ENCODE results near the gene CDIPT. TPM values are rescaled to one million over a fixed set of nuclear protein-coding genes. Genes with fewer than 3 reads are reported as not detected.
A peak's percentile ranks its signal among the peaks of the same experiment; 100 is the strongest.

CDIPT gene
- total RNA-seq, 1 donor from 2014 or later: 89.4 TPM

DNA sequence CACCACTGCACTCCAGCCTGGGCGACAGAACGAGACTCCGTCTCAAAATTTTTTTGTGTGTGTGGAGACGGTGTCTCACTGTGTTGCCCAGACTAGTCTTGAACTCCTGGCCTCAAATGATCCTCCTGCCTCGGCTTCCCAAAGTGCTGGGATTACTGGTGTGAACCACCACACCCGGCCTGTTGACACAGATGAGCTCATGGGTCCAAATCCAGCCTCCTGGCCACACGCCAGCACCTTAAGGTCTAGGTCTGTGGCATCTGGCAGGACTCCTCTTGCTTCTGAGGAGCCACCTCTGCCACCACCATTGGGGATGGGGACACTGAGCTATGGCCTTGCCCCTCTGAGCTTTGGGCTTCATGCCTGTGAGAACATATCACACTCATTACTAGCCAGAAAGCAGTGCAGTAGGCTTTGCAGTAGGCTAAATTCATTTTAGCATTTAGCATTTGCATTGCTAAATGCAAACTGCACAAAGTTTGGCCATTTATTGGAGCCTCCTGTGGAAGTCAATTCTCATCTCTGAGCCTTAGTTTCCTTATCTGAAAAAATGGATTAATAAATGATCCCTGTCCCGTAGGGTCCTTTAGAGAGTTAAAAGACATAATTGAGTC is 5.5 kb upstream of the CDIPT start:
- no peaks in the 10 kb centered on the region for H3K36me3 ChIP-seq

DNA sequence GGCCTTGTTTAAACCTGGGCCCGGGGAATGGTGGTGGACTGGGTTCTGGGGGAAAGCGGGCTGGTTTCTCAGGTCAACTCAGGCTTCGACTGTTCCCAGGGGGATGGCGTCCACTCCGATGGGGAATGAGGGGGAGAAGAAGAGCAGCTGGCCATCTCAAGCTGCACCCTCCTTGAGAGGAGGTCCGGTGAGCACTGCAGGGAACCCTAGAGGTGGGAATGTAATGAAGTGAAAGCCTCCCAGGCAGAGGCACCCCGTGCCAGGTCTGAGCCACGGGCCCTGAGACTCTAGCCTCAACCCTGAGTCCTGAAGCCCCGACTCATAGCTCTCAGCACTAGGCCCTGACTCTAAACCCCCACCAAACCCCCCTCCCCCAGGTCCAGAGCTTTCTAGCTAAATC is 1.2 kb upstream of the CDIPT start:
- H3K4me3 ChIP-seq: no peak overlapping the region
- intact Hi-C loops (cut with DNase I): no loop called here
- H3K9me3 ChIP-seq: no peaks in the 10 kb centered on the region
- H3K27me3 ChIP-seq: no peaks in the 10 kb centered on the region
- DNase-seq (ENCODE audit: extremely low spot score in 2 of 2): no peak
- H3K27ac ChIP-seq: no peak overlapping the region
- H3K36me3 ChIP-seq: peaks cover 0 to 19% of the 10 kb centered on the region in 2 donors
- peaks cover 25% of the 10 kb centered on the region for H3K4me1 ChIP-seq
- no peak for TF ChIP-seq POLR2AphosphoS5 (IDR thresholded peaks at IDR 0.05; ENCODE audit: insufficient read depth in 1 of 2, low read depth in 1 of 2)
- TF ChIP-seq, protein P1, sequence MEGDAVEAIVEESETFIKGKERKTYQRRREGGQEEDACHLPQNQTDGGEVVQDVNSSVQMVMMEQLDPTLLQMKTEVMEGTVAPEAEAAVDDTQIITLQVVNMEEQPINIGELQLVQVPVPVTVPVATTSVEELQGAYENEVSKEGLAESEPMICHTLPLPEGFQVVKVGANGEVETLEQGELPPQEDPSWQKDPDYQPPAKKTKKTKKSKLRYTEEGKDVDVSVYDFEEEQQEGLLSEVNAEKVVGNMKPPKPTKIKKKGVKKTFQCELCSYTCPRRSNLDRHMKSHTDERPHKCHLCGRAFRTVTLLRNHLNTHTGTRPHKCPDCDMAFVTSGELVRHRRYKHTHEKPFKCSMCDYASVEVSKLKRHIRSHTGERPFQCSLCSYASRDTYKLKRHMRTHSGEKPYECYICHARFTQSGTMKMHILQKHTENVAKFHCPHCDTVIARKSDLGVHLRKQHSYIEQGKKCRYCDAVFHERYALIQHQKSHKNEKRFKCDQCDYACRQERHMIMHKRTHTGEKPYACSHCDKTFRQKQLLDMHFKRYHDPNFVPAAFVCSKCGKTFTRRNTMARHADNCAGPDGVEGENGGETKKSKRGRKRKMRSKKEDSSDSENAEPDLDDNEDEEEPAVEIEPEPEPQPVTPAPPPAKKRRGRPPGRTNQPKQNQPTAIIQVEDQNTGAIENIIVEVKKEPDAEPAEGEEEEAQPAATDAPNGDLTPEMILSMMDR (IDR thresholded peaks at IDR 0.05): no peak
- no peak for TF ChIP-seq POLR2A (IDR thresholded peaks at IDR 0.05)

More for the DNA sequence above, 5.5 kb upstream of the CDIPT start:
- Histone ChIP-seq H3K4me3 (no peak overlapping the region), H3K27ac (no peak overlapping the region), H3K4me1 (peaks cover 6% of the 10 kb centered on the region), H3K27me3 (no peaks in the 10 kb centered on the region), H3K9me3 (no peaks in the 10 kb centered on the region)
- intact Hi-C loops (cut with DNase I): no loop called here
- no peak for DNase-seq (ENCODE audit: extremely low spot score in 2 of 2)
- TF ChIP-seq POLR2AphosphoS5 (IDR thresholded peaks at IDR 0.05; ENCODE audit: insufficient read depth in 1 of 2, low read depth in 1 of 2): no peak
- no peak for TF ChIP-seq POLR2A (IDR thresholded peaks at IDR 0.05)
- TF ChIP-seq, protein P1 (IDR thresholded peaks at IDR 0.05): no peak

DNA sequence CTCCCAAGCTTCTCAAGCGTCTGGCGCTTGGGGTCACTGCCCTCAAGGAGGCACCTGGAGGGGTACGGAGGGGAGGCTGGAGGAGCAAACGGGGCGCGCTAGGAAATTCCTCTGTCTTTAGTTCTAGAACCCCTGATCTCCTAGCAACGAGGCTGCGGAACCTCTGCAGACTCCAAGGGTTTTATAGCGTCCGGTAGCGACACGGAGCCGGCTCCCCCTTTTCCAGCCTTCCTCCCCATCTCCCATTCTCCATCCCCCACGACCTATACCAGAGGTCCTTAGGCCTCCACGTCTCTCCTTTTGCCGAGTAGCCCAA is 601 bp upstream of the CDIPT start:
- Histone ChIP-seq H3K4me1 (peaks cover 25% of the 10 kb centered on the region), H3K36me3 (peaks cover 0 to 25% of the 10 kb centered on the region in 2 donors), H3K27me3 (no peaks in the 10 kb centered on the region), H3K27ac (peak overlapping the region; percentile 91), H3K9me3 (no peaks in the 10 kb centered on the region), H3K4me3 (peak overlapping the region; percentile 84 to 100)
- TF ChIP-seq, protein P1 (IDR thresholded peaks at IDR 0.05): peak in 1 of 3 experiments; percentile 11
- TF ChIP-seq POLR2AphosphoS5 (IDR thresholded peaks at IDR 0.05; ENCODE audit: insufficient read depth in 1 of 2, low read depth in 1 of 2): no peak
- TF ChIP-seq POLR2A (IDR thresholded peaks at IDR 0.05): no peak
- intact Hi-C loops (cut with DNase I): no loop called here
- DNase-seq (ENCODE audit: extremely low spot score in 2 of 2): no peak

DNA sequence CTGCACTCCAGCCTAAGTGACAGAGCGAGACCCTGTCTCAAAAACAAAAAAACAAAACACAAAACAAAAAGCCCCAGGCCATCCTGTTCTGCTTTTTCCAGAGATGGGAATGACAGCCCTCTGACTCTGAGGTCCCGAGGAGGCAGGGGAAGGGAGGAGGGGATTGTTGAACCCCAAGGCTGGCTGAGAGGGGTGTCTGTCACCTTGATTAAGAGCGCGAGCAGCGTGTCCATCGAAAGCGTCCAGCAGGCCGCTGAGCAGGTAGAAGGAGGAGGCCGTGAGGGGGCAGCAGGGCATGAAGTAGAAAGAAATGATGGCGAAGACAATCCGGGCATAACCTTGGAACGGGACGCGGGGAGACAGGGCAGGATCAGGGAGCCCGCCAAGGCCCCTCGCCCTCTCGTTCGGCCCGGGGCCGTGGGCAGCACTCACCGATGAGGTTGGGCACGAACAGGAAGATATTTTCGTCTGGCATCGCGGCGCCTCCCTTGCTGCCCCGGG is 593 bp downstream of the CDIPT start:
- Histone ChIP-seq H3K4me1 (peaks cover 25% of the 10 kb centered on the region), H3K4me3 (peak overlapping the region; percentile 84 to 100), H3K36me3 (peaks cover 0 to 28% of the 10 kb centered on the region in 2 donors), H3K9me3 (no peaks in the 10 kb centered on the region), H3K27ac (peak overlapping the region; percentile 91), H3K27me3 (no peaks in the 10 kb centered on the region)
- intact Hi-C loops (cut with DNase I): no loop called here
- TF ChIP-seq, protein P1 (IDR thresholded peaks at IDR 0.05): no peak
- no peak for TF ChIP-seq POLR2AphosphoS5 (IDR thresholded peaks at IDR 0.05; ENCODE audit: insufficient read depth in 1 of 2, low read depth in 1 of 2)
- no peak for TF ChIP-seq POLR2A (IDR thresholded peaks at IDR 0.05)
- DNase-seq (ENCODE audit: extremely low spot score in 2 of 2): no peak

DNA sequence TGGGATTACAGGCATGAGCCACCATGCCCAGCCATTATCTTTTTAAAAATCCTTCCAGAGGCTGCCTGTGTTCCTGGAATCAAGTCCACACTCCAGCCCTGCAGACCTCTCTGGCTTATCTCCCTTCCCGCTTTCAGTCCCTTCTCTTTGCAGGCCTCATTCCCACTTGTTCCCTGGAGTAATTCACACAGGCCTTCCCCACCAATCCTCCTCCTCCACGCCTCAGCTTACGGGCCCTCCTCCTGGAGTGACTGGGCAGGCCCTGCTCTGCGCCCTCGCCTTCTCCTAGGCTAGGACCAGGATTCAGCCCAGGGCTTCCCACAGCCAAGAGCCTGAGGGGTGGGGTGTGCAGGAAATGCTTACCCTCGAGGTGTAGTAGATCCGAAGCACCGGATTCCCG is 2.8 kb downstream of the CDIPT start:
- TF ChIP-seq, protein P1 (IDR thresholded peaks at IDR 0.05): no peak
- no peak for TF ChIP-seq POLR2AphosphoS5 (IDR thresholded peaks at IDR 0.05; ENCODE audit: insufficient read depth in 1 of 2, low read depth in 1 of 2)
- no peak for TF ChIP-seq POLR2A (IDR thresholded peaks at IDR 0.05)
- Histone ChIP-seq H3K4me1 (peaks cover 32% of the 10 kb centered on the region), H3K9me3 (no peaks in the 10 kb centered on the region), H3K27me3 (no peaks in the 10 kb centered on the region), H3K36me3 (peaks cover 0 to 28% of the 10 kb centered on the region in 2 donors), H3K4me3 (no peak overlapping the region), H3K27ac (no peak overlapping the region)
- DNase-seq (ENCODE audit: extremely low spot score in 2 of 2): no peak
- intact Hi-C loops (cut with DNase I): no loop called here

All from vagina (tissue), 2 donors.